Testis (tissue), 3 donors: Measurements from ENCODE around the gene TRIM37. TPM values are rescaled to one million over a fixed set of nuclear protein-coding genes. Genes with fewer than 3 reads are reported as not detected.

ENCODE experiments used
- DNase-seq: peaks from one replicate; pipeline ENCODE4 v3.0.0-alpha.2; 2019
- H3K27ac ChIP-seq, 2 donors: fragments of 200-600 bp; sonication (generic); one replicate each; pipeline ENCODE4 v1.5.1; 2019
- H3K27me3 ChIP-seq: fragments of 200-600 bp; sonication (generic); one replicate; pipeline ENCODE4 v1.5.1; 2019
- H3K36me3 ChIP-seq: fragments of 200-600 bp; sonication (generic); one replicate; pipeline ENCODE4 v1.5.1; 2017; ENCODE audit warnings: low read depth; ENCODE audit errors: missing control alignments
- H3K4me1 ChIP-seq: fragments of 200-600 bp; sonication (generic); one replicate; pipeline ENCODE4 v1.5.1; 2019
- H3K4me3 ChIP-seq, 2 donors: fragments of 200-600 bp; sonication (generic); one replicate each; pipeline ENCODE4 v1.5.1; 2017 to 2019
- H3K9me3 ChIP-seq: fragments of 200-600 bp; sonication (generic); one replicate; pipeline ENCODE4 v1.5.1; 2017
- CTCF ChIP-seq, 3 experiments: fragments of 450-650 bp in 2 of 3; fragments of 200-600 bp in 1 of 3; sonication (generic) in 1 of 3; IDR thresholded peaks; one replicate each; pipeline ENCODE4 v1.5.1; 2016 to 2019; ENCODE audit warnings: antibody characterized with exemption in 3 of 3, mild to moderate bottlenecking in 2 of 3, moderate library complexity in 1 of 3
- POLR2A ChIP-seq: fragments of 450-650 bp; IDR thresholded peaks from one replicate; pipeline ENCODE4 v1.6.1; 2017; ENCODE audit warnings: antibody characterized with exemption, mild to moderate bottlenecking, moderate library complexity
- WGBS, 2 donors: methylation state at CpG; one replicate each; pipeline ENCODE4 v1.1.5; 2018; 5-methylcytosine and 5-hydroxymethylcytosine counted together
- intact Hi-C: fragments of 100-400 bp; cut with DNase I; formaldehyde crosslinking; loops from one replicate; pipeline ENCODE4 v1.15.1; 2023; ENCODE audit warnings: low total_unique reads
- polyA plus RNA-seq: library from polyadenylated mRNA; stranded (reverse); fragments of 350-450 nt; fragmentation: Illumina TruSeq; extraction: RNeasy Lipid Tissue Mini Kit (QIAGEN cat#74804); gene quantifications from one replicate; pipeline ENCODE4 v1.2.3, GENCODE V29; 2014; ENCODE audit warnings: low read depth, low replicate concordance; ENCODE audit not compliant: insufficient read depth
- total RNA-seq, 2 donors: library from RNA; depleted of rRNA; stranded (reverse); fragments of >200 nt; gene quantifications; one replicate each; pipeline ENCODE4 v1.2.3, GENCODE V29; 2016

The TRIM37 gene
- total and polyA plus RNA-seq, 3 donors from 2014 or later: 98.5 to 149 (median 119) TPM

DNA sequence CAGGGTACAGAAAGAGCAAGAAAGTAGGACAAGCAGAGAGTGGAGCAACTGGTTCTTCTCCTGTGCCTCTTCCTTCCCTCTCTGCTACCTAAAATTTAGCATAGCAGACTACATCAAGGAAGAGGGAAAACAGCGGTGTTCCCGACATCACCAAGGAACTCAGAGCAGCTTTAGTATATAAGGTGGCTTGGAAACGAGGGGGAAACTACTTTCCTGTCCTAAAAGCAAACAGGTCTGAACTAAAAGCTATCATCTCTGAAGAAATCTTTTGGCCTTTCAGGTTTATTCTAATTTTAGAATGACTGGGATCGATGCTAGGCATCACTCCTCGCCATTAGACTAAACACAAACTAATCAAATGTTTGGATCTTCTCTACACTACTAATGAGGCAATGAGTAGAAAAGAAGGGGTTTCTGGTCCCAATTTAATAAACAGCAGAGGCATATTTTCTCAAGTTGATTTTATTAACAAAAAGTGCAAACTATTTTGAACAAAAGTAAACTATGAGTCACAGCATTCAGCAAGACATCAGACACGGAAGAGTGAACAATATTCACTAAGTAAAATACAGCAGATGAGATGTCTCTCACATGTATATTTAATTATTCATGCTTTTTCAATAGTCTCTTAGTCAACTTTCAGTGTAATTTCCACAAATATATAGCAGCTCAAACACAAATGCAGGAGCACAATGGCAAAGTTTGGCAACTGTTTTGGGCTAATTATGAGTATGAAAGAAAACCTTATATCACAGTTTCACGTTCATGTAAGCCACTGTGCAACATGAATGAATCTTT is 108.7 kb downstream of the TRIM37 start:
- intact Hi-C loops: no loop called here
- Histone ChIP-seq H3K36me3 (no peaks in the 10 kb centered on the region), H3K4me3 (no peak overlapping the region), H3K4me1 (peaks cover 12% of the 10 kb centered on the region), H3K27ac (no peak overlapping the region), H3K27me3 (no peaks in the 10 kb centered on the region), H3K9me3 (no peaks in the 10 kb centered on the region)
- DNase-seq: no peak
- WGBS, 2 donors: 80 to 84% methylated on average over 7 of the region's 7 CpGs
- TF ChIP-seq CTCF (IDR thresholded peaks at IDR 0.05) (no peak), POLR2A (no peak)

- no peak for DNase-seq
- H3K27ac ChIP-seq: no peak overlapping the region
- no peaks in the 10 kb centered on the region for H3K9me3 ChIP-seq
- no peak overlapping the region for H3K4me3 ChIP-seq
- H3K4me1 ChIP-seq: peaks cover 12% of the 10 kb centered on the region
- no peak for TF ChIP-seq POLR2A
- no peaks in the 10 kb centered on the region for H3K36me3 ChIP-seq
- intact Hi-C loops: no loop called here
- H3K27me3 ChIP-seq: no peaks in the 10 kb centered on the region
- 65 to 69% methylated on average over 4 of the region's 4 CpGs for WGBS, 2 donors
Measured at GRCh38 chr17:58996968-58997367, 109.7 kb downstream of the TRIM37 start.

DNA sequence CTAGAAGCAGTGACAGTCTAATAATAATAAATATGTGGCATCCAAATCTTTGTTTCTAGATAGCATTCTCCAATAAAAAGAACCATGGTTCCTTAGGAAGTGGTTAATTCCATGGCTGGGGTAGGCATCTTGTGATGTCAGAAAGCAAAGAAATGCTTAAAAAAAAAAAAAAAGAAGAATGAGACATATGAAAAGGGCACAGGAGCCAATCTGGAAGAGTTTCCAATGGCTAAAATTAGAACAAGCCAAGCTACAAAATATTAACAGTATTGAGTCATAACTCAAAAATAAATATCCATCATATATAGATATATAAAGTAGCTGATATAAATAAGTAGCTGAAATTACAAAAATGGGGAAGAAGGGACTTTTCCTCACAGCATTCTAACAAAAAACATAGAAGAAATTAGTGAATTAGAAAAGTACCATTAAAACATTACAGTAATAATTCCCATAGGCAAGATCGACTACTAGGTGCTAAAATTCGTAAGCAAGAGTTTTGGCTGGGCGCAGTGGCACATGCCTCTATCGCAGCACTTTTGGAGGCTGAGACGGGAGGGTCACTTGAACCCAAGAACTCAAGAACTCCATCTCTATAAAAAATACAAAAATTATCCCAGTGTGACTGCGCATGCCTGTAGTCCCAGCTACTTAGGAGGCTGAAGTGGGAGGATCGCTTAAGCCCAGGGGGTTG is 111.3 kb downstream of the TRIM37 start:
- intact Hi-C loops: no loop called here
- TF ChIP-seq POLR2A: no peak
- TF ChIP-seq CTCF (IDR thresholded peaks at IDR 0.05): no peak
- peaks cover 12% of the 10 kb centered on the region for H3K4me1 ChIP-seq
- DNase-seq: no peak
- H3K4me3 ChIP-seq: no peak overlapping the region
- no peaks in the 10 kb centered on the region for H3K27me3 ChIP-seq
- no peaks in the 10 kb centered on the region for H3K9me3 ChIP-seq
- 87 to 98% methylated on average over 7 of the region's 7 CpGs for WGBS, 2 donors
- no peak overlapping the region for H3K27ac ChIP-seq
- no peaks in the 10 kb centered on the region for H3K36me3 ChIP-seq

DNA sequence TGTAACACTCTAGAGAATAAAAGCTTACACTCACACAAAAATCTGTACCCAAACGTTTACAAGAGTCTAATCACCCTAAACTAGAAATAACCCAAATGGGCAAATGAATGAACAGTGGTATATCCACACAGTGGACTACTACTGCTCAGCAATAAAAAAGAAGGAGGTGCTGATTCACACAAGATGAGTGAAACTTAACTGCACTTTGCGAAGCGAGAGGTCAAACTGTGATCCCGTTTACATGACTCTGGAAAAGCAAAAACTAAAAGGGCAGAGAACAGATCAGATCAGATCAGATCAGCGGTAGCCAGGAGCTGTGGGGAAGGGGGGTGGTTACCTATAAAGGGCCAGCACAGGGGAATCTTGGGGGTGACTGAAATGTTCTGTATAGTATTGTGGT is 113.4 kb downstream of the TRIM37 start:
- Histone ChIP-seq H3K27ac (no peak overlapping the region), H3K27me3 (no peaks in the 10 kb centered on the region), H3K4me1 (peaks cover 12% of the 10 kb centered on the region), H3K4me3 (no peak overlapping the region), H3K36me3 (no peaks in the 10 kb centered on the region), H3K9me3 (no peaks in the 10 kb centered on the region)
- no peak for DNase-seq
- intact Hi-C loops: no loop called here
- WGBS, 2 donors: 72 to 73% methylated on average over 5 of the region's 5 CpGs
- TF ChIP-seq POLR2A (no peak), CTCF (IDR thresholded peaks at IDR 0.05) (no peak)

DNA sequence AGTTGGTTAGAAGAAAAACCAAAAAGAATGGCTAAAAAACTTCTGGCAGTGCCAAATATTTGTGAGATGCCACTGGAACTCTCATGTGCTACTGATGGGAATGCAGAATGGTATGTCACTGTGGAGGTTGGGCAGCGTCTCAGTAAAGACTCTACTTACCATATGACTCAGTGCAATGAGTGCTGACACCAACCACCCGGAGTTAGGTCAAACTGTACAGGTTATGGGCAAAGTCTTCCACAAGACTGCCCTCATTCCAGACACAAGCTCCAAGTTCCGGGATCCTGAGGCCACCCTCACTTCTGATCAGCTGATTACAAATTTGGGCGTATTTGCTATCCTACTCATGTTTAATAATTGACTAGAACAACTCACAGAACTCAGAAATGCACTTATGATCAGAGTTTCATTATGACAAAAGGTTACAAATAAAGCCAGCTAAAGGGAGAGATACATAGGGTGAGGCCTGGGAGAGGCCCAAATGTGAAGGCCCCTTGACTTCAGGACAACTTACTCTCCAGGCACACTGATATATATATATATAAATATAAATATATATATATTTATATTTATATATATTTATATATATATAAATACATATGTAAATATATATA is 114.9 kb downstream of the TRIM37 start:
- Histone ChIP-seq H3K4me1 (peaks cover under 1% of the 10 kb centered on the region), H3K4me3 (no peak overlapping the region), H3K9me3 (no peaks in the 10 kb centered on the region), H3K27me3 (no peaks in the 10 kb centered on the region), H3K27ac (no peak overlapping the region), H3K36me3 (no peaks in the 10 kb centered on the region)
- intact Hi-C loops: no loop called here
- WGBS, 2 donors: 90 to 91% methylated on average over 4 of the region's 4 CpGs
- DNase-seq: no peak
- TF ChIP-seq CTCF (IDR thresholded peaks at IDR 0.05) (no peak), POLR2A (no peak)
